GM12872 (cell line): ENCODE measurements around the gene ISCU.

Experiments
- TF ChIP-seq, protein P1 (sequence below): IDR thresholded peaks from 3 replicates; pipeline ENCODE4 v1.5.1; 2011; ENCODE audit warnings: low read depth, mild to moderate bottlenecking, low read length, moderate library complexity; ENCODE audit not compliant: insufficient read depth

ISCU gene

DNA sequence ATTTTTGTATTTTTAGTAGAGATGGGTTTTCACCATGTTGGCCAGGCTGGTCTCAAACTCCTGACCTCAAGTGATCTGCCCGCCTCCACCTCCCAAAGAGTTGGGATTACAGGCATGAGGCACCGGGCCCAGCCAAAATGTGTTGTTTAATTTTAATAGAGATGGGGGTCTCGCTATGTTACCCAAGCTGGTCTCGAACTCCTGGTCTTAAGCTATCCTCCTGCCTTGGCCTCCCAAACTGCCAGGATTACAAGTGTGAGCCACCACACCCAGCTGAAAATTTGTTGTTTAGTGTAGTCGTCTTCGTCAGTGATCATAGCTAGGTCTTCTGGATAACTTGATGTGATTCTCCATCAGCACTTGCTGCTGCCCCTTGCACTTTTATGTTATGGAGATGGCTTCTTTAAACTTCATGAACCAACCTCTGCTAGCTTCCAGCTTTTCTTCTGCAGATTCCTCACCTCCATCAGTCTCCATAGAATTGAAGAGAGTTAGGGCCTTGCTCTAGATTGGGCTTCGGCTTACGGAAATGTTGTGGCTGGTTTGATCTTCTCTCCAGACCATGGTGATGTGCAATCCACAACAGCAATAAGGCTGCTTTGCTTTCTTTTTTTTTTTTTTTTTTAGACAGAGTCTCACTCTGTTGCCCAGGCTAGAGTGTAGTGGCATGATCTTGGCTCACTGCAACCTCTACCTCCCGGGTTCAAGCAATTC lies 13.0 kb downstream of the ISCU start:
- TF ChIP-seq, protein P1, sequence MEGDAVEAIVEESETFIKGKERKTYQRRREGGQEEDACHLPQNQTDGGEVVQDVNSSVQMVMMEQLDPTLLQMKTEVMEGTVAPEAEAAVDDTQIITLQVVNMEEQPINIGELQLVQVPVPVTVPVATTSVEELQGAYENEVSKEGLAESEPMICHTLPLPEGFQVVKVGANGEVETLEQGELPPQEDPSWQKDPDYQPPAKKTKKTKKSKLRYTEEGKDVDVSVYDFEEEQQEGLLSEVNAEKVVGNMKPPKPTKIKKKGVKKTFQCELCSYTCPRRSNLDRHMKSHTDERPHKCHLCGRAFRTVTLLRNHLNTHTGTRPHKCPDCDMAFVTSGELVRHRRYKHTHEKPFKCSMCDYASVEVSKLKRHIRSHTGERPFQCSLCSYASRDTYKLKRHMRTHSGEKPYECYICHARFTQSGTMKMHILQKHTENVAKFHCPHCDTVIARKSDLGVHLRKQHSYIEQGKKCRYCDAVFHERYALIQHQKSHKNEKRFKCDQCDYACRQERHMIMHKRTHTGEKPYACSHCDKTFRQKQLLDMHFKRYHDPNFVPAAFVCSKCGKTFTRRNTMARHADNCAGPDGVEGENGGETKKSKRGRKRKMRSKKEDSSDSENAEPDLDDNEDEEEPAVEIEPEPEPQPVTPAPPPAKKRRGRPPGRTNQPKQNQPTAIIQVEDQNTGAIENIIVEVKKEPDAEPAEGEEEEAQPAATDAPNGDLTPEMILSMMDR = no peak

DNA sequence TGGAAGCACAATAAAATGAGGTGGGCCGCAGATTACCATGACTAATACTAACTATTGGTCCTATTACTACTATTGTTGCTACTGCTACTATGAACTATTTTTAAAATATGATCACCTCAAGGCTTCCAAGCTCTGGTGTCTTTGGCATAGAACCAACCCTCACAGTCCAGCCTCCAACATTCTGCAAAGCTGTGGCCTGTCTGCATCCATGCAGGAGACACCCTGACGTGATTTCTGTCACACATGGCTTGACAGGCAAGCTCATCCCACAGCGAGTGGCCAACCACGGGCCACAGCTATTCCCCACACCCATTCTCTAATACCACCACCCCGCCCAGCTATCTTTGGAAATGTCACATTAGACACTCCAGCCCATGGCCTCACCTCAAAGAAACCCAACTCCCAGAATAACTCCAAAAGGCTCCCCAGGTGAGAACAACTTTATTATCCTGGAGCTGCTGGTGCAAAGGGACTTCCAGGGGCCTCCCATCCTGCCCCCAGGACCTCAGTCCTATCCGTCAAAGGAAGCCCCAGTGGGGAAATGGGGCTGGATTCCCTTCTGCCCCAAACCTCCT lies 14.4 kb downstream of the ISCU start:
- TF ChIP-seq, protein P1 = no peak

DNA sequence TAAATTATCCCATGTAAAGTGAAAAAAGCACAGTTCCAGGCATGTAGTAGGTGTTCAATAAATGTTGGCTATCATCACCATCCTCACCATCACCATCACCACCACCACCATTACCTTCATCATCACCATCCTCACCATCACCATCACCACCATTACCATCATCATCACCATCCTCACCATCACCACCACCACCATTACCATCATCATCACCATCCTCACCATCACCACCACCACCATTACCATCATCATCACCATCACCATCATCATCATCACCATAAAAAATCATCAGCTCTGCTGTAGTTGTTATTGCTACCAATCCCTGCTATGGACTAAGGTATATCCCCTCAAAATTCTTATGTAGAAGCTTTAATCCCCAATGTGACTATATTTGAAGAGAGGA lies 15.1 kb downstream of the ISCU start:
- TF ChIP-seq, protein P1 = no peak

DNA sequence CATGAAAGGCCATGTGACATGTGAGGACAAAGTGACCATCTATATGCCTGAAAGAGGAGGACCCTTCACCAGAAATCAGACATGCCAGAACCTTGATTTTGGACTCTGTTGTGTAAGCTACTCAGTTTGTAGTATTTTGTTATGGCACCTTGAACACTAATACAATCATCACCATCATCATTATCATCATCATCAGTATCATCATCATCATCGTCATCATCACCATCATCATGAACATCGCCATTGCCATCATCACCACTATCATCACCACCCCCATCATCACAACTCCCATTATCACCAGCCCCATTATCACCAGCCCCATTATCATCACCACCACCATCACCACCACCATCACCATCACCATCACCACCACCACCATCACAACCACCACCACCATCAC lies 15.9 kb downstream of the ISCU start:
- TF ChIP-seq, protein P1 = no peak

DNA sequence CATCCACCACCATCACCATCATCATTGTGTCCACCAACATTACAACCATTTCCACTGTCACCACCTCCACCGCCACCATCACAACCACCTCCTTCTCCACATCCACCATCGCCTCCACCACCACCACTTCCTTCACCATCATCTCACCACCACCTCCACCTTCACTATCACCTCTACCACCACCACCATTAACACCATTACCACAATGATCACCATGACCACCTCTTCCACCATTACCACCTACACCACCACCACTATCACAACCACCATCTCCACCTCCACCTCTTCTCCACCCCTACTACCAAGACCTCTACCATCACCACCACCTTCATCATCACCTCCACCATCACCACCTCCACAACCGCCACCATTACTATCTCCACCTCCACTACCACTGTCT lies 16.4 kb downstream of the ISCU start:
- TF ChIP-seq, protein P1 = no peak

DNA sequence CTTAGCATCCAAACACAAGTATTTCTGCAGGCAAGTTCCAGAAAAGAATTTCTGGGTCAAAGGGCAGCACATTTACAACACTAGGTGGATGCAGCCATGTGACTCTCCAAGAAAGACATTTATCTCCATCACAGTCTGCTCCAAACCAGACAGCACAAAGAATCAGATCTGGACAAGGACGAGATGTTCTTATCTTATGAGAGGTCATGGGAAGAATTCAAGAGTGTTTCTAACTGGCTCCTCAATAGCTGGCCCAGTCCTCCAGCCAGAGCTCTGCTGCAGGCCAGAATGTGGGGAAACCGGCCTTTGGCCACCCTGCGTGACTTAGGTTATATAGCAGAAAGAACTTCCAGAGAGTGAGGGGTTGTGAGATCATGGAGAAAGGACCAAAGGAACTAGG lies 18.1 kb downstream of the ISCU start:
- TF ChIP-seq, protein P1 = no peak

DNA sequence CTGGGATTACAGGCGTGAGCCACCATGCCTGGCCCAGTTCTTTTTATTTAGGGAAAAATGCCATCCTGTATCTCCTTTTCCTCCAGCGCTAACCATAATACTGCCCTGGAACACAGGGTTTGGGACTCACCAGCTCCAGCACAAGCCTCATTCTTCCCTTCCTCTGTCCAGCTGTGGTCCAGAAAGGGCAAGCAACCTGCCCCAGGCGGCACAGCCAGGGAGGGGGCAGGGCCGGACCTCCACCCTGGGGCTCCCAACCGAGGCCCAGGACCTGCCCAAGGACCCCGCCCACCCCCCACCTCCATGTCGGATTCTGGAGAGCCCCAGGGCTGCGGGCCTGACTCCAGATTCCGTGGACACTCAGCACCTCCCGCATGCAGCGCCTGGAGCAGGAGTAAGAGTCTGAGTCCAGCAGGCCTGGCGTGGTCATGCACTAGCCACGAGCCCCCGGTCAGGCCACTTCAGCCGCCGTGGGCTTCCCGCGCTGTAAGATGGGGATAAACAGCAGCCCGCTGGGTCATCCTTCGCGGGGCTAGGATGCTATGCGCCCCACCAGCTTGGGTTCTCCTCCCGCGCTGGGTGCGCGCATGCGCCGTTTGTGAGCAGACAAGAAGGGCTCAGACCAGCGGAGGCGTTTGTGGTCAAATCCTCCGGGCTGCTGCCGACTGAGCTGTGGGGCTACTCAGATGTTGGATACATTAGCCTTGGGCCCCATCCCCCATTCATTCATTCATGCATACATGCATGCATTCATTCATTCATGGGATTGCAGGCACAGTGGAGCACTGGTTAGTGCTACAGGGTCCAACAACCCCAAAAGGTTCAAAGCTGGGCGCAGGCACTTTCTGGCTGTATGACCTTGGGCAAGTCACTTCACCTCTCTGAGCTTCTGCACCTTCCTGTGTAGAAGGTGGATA lies 19.2 kb downstream of the ISCU start:
- TF ChIP-seq, protein P1 = no peak
